ENCODE data around the gene GCNT2. TPM values are rescaled to one million over a fixed set of nuclear protein-coding genes. Genes with fewer than 3 reads are reported as not detected.

The GCNT2 gene
- total RNA-seq, 2 experiments from 2014 or later = 4.1 to 4.3 TPM

- Mint-ChIP-seq H3K36me3 (peaks cover 13% of the 10 kb centered on the region), H3K9me3 (no peaks in the 10 kb centered on the region), H3K27ac (no peak overlapping the region), H3K27me3 (no peaks in the 10 kb centered on the region), H3K4me1 (no peaks in the 10 kb centered on the region), H3K4me3 (no peak overlapping the region)
- DNase-seq = no peak
Measured at GRCh38 chr6:10552270-10552810, 31.2 kb downstream of the GCNT2 start.

DNA sequence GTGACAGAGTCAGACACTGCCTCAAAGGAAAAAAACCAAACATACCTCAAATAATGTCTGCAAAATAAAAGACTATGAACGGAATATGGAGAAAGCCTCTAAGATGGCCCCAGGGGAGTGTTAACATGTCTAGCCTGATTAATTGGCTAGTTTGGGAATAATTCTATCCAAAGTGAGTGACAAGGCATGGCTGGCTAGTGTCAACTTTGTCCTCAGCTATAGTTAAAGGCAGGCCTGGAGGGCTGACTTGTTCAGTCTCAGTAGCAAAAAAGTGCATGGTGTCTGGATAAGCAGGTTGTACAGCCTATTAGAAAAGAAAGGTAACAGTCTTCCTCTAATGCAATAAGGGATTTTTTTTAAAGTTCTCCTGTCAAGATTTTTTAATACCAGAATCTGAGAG is 32.7 kb downstream of the GCNT2 start:
- H3K4me1 Mint-ChIP-seq = no peaks in the 10 kb centered on the region
- H3K27ac Mint-ChIP-seq = no peak overlapping the region
- no peaks in the 10 kb centered on the region for H3K27me3 Mint-ChIP-seq
- no peak overlapping the region for H3K4me3 Mint-ChIP-seq
- H3K36me3 Mint-ChIP-seq = peaks cover 13% of the 10 kb centered on the region
- no peaks in the 10 kb centered on the region for H3K9me3 Mint-ChIP-seq
- no peak for DNase-seq

- no peaks in the 10 kb centered on the region for H3K4me1 Mint-ChIP-seq
- no peak overlapping the region for H3K4me3 Mint-ChIP-seq
- H3K27me3 Mint-ChIP-seq = no peaks in the 10 kb centered on the region
- H3K27ac Mint-ChIP-seq = no peak overlapping the region
- H3K36me3 Mint-ChIP-seq = peaks cover 11% of the 10 kb centered on the region
- no peak for DNase-seq
- no peaks in the 10 kb centered on the region for H3K9me3 Mint-ChIP-seq
Measured at GRCh38 chr6:10554826-10555225, 33.7 kb downstream of the GCNT2 start.

GRCh38 chr6:10555625-10556309 is 34.6 kb downstream of the GCNT2 start:
- Mint-ChIP-seq H3K36me3 (peaks cover 12% of the 10 kb centered on the region), H3K4me1 (no peaks in the 10 kb centered on the region), H3K4me3 (no peak overlapping the region), H3K27me3 (no peaks in the 10 kb centered on the region), H3K27ac (no peak overlapping the region), H3K9me3 (no peaks in the 10 kb centered on the region)
- DNase-seq = no peak

DNA sequence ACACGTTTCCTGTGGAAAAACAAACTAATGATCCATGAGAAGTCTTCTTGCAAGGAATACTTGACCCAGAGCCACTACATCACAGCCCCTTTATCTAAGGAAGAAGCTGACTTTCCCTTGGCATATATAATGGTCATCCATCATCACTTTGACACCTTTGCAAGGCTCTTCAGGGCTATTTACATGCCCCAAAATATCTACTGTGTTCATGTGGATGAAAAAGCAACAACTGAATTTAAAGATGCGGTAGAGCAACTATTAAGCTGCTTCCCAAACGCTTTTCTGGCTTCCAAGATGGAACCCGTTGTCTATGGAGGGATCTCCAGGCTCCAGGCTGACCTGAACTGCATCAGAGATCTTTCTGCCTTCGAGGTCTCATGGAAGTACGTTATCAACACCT is 35.4 kb downstream of the GCNT2 start:
- Mint-ChIP-seq H3K9me3 (no peaks in the 10 kb centered on the region), H3K4me3 (no peak overlapping the region), H3K27me3 (no peaks in the 10 kb centered on the region), H3K36me3 (peaks cover 18% of the 10 kb centered on the region), H3K4me1 (no peaks in the 10 kb centered on the region), H3K27ac (no peak overlapping the region)
- DNase-seq = no peak

- peaks cover 18% of the 10 kb centered on the region for H3K36me3 Mint-ChIP-seq
- H3K4me1 Mint-ChIP-seq = no peaks in the 10 kb centered on the region
- H3K4me3 Mint-ChIP-seq = no peak overlapping the region
- no peaks in the 10 kb centered on the region for H3K9me3 Mint-ChIP-seq
- no peak overlapping the region for H3K27ac Mint-ChIP-seq
- no peak for DNase-seq
- no peaks in the 10 kb centered on the region for H3K27me3 Mint-ChIP-seq
Measured at GRCh38 chr6:10556992-10557391, 35.8 kb downstream of the GCNT2 start.

- H3K36me3 Mint-ChIP-seq = peaks cover 18% of the 10 kb centered on the region
- H3K4me1 Mint-ChIP-seq = no peaks in the 10 kb centered on the region
- H3K27ac Mint-ChIP-seq = no peak overlapping the region
- no peaks in the 10 kb centered on the region for H3K9me3 Mint-ChIP-seq
- no peaks in the 10 kb centered on the region for H3K27me3 Mint-ChIP-seq
- no peak for DNase-seq
- no peak overlapping the region for H3K4me3 Mint-ChIP-seq
Measured at GRCh38 chr6:10557913-10558312, 36.8 kb downstream of the GCNT2 start.

GRCh38 chr6:10558565-10558964 is 37.4 kb downstream of the GCNT2 start:
- H3K9me3 Mint-ChIP-seq = no peaks in the 10 kb centered on the region
- no peak for DNase-seq
- no peaks in the 10 kb centered on the region for H3K4me1 Mint-ChIP-seq
- no peak overlapping the region for H3K4me3 Mint-ChIP-seq
- H3K36me3 Mint-ChIP-seq = peaks cover 18% of the 10 kb centered on the region
- H3K27ac Mint-ChIP-seq = no peak overlapping the region
- no peaks in the 10 kb centered on the region for H3K27me3 Mint-ChIP-seq

DNA sequence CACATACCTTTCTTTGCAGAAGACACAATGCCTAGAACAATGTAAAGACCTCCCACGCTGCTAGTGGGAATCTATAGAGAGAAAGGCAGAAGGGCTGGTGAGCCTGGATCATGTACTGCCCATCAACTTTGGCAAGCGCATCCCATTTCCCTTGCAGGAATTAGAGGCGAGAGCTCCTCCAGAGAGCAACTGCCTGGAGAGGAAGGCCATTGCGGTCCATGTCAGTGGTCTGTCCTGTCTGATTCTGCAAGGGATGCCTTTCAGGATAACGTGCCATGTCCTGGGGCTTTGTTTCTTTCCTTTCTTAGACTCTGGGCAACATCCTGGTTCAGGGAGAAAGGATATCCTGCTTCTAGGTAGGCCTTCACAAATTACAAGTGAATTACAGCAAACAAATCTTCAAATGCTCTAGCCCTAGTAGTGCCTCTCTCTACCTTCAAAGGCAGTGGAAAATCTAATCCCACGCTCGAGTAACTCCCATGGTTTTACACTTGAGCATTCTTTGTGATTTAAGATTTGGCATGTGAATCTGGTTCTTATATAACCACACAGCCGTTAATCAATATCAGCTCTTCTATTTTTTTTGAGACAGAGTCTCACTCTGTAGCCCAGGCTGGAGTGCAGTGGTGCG is 38.5 kb downstream of the GCNT2 start:
- H3K27ac Mint-ChIP-seq = no peak overlapping the region
- no peaks in the 10 kb centered on the region for H3K4me1 Mint-ChIP-seq
- H3K4me3 Mint-ChIP-seq = no peak overlapping the region
- H3K27me3 Mint-ChIP-seq = no peaks in the 10 kb centered on the region
- no peak for DNase-seq
- no peaks in the 10 kb centered on the region for H3K9me3 Mint-ChIP-seq
- peaks cover 21% of the 10 kb centered on the region for H3K36me3 Mint-ChIP-seq

GRCh38 chr6:10561611-10562199 is 40.6 kb downstream of the GCNT2 start:
- Mint-ChIP-seq H3K36me3 (peaks cover 13% of the 10 kb centered on the region), H3K4me1 (no peaks in the 10 kb centered on the region), H3K4me3 (no peak overlapping the region), H3K27me3 (no peaks in the 10 kb centered on the region), H3K9me3 (no peaks in the 10 kb centered on the region), H3K27ac (no peak overlapping the region)
- no peak for DNase-seq

- Mint-ChIP-seq H3K4me1 (no peaks in the 10 kb centered on the region), H3K4me3 (no peak overlapping the region), H3K27ac (no peak overlapping the region), H3K27me3 (no peaks in the 10 kb centered on the region), H3K9me3 (no peaks in the 10 kb centered on the region), H3K36me3 (peaks cover 13% of the 10 kb centered on the region)
- DNase-seq = no peak
Measured at GRCh38 chr6:10564975-10565673, 44.0 kb downstream of the GCNT2 start.

- Mint-ChIP-seq H3K4me3 (no peak overlapping the region), H3K36me3 (peaks cover 9% of the 10 kb centered on the region), H3K4me1 (no peaks in the 10 kb centered on the region), H3K27ac (no peak overlapping the region), H3K27me3 (no peaks in the 10 kb centered on the region), H3K9me3 (no peaks in the 10 kb centered on the region)
- no peak for DNase-seq
Measured at GRCh38 chr6:10565913-10566312, 44.8 kb downstream of the GCNT2 start.

- DNase-seq = no peak
- Mint-ChIP-seq H3K4me3 (no peak overlapping the region), H3K27me3 (no peaks in the 10 kb centered on the region), H3K4me1 (no peaks in the 10 kb centered on the region), H3K36me3 (peaks cover 3% of the 10 kb centered on the region), H3K27ac (no peak overlapping the region), H3K9me3 (no peaks in the 10 kb centered on the region)
Measured at GRCh38 chr6:10567256-10568026, 46.3 kb downstream of the GCNT2 start.

DNA sequence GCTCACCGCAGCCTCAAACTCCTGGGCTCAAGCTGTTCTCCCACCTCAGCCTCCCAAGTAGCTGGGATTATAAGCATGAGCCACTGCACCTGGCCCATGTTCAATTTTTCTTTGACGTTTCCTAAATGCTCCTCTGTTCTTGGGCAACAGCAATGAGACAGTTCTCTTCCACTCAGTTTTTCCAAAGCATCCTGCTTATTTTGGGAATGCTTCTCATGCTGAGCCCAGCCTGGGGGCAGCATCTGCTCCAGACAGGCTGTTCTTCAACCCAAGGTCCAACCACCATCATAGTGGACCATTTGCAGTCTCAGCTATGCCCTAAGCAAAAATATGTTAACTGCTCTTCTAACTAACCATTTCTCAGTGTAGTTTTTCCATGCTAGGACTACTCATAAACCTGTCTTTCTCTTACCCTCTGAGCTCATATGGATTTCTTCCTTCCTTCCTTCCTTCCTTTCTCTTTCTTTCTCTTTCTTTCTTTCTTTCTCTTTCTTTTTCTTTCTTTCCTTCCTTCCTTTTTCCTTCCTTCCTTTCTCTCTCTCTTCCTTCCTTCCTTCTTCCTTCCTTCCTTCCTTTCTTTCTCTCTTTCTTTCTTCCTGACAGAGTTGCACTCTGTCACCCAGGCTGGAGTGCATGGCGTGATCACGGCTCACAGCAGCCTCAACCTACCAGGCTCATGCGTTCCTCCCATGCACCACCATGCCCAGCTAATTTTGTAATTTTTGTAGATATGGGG is 48.4 kb downstream of the GCNT2 start:
- Mint-ChIP-seq H3K27me3 (no peaks in the 10 kb centered on the region), H3K4me1 (no peaks in the 10 kb centered on the region), H3K9me3 (no peaks in the 10 kb centered on the region), H3K36me3 (no peaks in the 10 kb centered on the region), H3K27ac (no peak overlapping the region), H3K4me3 (no peak overlapping the region)
- no peak for DNase-seq

Data from activated naive CD8-positive, alpha-beta T cell treated with anti-CD3 and anti-CD28 coated beads for 36 hours (primary cell).